Hematopoietic multipotent progenitor cell treated with erythropoietin and hydrocortisone succinate and interleukin-3 and kit ligand, for 17 days (in vitro differentiated cells): Measurements from ENCODE around the gene ECHS1.

Experiments used
- DNase-seq: peaks from one replicate; pipeline ENCODE4 v3.0.0-alpha.2; 2015; ENCODE audit warnings: low spot score

The ECHS1 gene

DNA sequence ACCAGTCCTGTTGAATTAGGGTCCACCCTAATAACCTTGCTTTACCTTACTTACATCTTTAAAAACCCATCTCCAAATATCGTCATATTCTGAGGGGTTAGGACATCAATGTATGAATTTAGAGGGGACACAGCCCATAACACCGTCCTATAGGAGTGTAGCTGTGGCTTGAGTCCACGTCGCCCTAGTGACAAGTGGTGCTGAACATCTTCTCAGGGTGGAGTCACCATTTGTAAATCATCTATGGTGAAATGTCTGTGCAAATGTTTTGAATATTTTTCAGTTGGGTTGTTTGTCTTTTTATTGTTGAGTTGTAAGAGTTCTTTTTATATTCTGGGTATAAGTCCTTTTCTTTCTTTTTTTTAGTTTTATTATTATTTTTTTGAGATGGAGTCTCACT lies 31.2 kb downstream of the ECHS1 start:
- DNase-seq = no peak

DNA sequence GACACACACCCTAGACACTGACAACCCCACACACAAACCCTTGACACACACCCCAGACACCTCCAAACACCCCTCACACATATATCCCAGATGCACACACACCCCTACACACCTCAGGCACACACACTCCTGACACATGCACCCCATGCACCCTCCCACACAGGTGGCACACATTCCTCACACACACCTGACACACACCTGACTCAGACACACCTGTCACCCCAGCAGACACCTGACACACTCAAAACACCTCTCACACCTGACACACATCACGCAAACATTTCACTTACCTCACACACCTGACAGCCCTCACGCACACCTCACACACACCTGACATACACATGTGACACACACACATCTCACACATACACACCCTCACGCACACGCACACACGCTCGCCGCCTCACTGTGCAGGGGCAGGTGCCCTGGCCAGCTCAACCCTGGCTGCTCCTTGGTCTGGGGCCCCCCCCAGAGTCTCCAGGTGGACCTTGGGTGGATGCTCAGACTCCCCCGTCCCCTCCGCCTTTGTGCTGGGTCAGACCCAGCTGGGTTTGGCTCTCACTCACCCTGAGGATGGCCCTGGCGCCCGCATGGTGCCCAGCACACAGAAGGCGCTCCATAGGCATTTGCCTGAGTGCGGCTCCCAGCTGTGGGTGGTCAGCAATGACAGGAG lies 33.3 kb downstream of the ECHS1 start:
- DNase-seq = no peak

DNA sequence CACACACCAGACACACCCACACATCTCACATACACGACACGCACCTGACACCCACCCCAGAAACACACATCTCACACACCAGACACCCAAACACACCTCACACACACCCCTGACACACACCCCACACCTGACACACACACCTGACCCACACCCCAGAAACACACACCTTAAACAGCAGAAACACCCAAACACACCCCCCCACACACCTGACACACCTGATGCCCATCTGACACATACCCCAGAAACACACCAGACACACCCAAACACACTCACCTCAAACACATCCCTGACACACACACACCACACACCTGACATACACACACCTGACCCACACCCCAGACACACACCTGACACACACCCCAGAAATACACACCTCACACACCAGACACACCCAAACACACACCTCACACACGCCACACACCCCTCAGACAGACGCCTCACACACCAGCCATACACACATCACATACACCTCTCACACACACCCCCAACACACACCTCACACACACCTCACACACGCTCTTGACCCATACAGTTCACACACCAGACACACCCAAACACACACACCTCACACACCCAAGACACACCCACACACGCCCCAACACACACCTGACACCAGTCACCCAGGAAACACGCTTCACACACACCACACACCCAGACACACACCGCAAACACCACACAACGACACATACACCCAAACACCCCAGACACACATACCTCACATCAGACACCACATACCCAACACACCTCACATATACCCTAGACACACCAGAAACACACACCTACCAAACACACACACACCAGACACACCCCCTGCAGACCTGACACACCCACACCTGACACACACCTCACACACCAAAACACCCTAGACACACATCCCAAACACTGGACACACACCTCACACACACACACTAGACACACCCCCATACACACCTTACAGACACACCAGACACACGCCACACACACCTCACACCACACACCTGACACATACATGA lies 34.8 kb downstream of the ECHS1 start:
- DNase-seq = no peak

DNA sequence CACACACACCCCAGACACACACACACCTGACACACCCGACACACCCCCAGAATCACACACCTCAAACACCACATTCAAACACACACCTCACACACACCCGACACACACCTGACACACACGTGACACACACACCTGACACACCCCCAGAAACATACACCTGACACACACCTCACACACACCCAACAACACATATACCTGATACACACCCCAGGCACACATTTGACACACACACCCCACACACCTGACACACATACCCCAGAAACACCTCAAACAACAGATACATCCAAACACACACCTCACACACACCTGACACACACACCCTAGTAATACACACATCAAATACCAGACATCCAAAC lies 35.8 kb downstream of the ECHS1 start:
- DNase-seq = no peak

DNA sequence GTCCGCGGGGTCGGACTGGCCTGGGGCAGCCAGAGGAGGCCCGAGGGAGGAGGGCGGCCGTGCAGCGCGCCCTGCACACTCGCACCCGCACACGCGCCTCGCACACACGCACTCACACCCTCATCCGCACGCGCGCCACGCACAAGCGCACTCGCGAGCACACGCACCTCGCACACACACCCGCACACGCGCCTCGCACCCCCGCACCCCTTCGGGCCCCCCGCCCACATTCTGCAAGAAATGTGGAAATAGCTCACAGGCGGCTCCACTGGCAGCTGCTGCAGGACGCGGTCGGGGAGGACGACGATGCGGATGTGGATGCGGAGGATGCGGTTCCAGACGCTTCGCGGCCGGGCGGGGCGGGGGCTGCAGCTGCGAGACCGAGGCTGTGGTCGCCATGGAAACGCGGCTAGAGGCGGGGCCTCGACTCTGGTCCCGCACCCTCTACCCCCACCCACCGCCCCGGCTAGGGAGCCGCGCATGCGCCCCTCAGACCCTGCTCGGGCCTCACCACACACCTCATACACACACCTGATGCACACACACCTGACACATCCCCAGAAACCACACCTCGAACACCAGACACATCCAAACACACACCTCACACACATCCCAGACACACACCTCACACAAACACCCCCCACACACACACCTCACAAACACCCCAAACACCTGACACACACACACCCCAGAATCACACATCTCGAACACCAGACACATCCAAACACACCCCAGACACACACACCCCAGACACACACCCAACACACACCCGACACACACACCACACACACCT lies 36.4 kb downstream of the ECHS1 start, which contains the start of gene CALY:
CALY (minus strand) TSS at position 320 of the 793 bp plus-strand sequence. CDS start 7,907 bp downstream, outside the sequence.
- DNase-seq = no peak

DNA sequence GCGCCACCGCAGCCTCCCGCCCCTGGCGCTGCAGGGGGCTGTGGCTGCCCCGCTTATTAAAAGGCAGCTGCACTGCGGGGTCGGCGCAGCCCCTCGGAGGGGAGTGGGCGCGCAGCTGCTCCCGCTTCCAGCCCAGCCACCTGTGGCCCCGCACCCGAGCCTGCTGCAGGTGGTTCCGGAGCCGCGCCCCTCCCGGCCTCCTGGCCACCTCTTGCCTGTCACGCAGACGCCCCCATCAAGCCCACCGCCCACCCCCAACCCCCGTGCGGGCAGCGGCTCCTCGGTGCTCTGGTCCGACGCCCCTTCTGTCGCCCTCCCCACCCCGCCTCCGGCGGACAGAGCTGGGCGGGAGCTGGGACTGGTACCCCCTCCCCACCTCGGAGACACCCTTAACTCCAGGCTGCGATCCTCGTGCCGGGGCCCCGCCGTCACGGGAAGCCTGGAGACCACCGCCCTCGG lies 37.0 kb downstream of the ECHS1 start:
- no peak for DNase-seq

DNA sequence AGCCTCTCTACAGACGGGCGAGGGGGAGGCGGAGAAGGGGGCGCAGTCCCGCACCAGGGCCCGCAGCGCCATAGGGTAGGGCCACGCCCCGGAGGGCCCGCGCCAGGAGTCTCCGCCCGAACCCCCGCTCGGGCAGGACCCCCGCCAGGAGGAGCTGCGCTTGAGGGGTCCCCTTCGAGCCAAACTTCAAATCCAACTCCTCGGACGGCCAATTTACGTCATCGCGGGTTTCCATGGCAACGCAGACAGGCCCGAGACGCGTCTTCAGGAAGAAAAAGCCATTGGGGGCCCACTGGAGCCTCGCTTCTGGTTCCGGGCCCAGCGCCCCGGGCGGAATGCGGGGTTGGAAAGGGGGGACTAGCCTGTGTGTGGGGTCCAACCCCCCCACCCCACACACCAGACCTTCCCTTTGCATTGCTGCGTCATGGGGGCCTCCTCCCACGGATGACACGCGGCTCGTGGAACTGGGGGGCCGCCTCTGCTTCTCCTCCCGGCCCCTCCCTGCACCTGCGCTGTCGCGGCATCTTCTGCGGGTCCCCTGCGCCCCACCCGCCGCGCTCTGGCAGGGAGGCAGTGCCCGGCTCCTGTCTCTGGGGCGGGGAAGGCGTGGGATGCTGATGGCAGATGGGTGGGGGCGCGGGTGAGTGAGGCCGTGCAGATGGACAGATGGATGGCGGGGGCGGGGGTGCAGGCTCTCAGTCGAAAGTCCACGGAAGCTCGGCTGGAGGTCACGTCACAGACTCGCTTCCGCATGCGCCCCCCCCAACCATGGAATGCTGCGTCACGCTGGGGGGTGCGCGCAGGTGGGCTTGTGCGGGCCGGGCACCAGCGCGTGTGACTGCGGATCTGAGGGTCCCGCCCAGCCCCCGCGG lies 37.7 kb downstream of the ECHS1 start:
- DNase-seq = no peak

DNA sequence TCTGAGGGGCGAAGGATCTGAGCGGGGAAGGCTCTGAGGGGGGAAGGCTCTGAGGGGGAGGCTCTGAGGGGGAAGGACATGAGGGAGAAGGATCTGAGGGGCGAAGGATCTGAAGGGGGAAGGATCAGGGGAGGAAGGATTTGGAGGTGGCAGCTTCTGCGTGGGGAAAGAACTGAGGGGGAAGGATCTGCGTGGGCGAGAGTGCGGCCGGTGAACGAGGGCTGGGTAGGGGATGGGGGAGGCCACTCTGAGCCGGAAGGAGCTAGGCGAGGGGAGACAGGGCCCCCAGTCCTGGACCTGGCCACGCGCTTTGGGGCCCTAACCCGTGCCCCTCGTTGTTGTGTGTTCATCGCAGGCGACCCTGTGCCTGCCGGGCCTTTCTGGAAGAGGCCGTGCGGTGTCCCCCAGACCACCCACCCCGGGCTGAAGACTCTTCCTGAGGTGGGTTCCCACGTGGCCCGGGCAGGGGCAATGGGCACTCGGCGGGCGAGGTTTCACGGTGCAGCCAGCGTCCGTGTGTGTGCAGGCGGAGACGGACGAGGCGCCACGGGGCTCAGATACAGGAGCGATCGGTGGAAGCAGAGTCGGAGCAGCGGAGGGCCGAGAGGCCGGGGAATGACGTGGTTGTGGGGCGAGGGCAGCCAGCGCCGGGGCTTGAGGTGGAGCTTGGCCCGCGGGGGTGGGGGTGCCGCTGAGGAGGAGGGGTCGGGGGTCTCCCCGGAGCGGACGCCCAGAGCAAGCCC lies 38.5 kb downstream of the ECHS1 start:
- DNase-seq = no peak

DNA sequence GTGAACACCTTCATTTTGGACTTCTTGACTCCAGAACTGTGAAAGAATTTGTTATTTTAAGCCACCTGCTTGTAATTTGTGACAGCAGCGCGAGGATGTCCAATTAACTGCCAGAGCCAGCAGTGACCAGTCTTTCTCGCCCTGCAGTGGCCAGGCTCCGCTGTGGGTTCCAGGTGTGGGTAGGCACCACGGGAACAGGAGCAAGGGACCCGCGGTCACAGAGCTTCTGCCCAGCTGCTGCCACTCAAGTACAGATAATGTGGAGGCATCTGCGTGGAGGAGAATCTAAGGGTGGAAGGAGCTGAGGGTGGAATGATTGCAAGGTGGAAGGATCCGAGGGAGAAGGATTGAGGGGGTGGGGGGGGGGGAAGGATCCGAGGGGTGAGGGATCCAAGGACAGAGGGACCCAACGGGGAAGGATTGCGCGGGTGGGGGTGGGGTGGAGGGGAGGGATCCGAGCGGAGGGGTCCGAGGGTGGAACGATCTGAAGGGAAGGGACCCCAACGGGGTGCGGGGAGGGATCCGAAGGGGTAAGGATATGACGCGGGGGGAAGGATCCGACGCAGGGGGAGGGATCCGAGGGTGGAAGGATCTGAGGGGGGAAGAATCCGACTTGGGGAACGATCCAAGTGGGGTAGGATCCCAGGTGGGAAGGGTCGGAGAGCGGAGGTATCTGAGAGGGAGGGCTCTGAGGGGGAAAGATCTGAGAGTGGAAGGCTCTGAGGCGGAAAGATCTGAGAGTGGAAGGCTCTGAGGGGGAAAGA lies 40.0 kb downstream of the ECHS1 start:
- no peak for DNase-seq

DNA sequence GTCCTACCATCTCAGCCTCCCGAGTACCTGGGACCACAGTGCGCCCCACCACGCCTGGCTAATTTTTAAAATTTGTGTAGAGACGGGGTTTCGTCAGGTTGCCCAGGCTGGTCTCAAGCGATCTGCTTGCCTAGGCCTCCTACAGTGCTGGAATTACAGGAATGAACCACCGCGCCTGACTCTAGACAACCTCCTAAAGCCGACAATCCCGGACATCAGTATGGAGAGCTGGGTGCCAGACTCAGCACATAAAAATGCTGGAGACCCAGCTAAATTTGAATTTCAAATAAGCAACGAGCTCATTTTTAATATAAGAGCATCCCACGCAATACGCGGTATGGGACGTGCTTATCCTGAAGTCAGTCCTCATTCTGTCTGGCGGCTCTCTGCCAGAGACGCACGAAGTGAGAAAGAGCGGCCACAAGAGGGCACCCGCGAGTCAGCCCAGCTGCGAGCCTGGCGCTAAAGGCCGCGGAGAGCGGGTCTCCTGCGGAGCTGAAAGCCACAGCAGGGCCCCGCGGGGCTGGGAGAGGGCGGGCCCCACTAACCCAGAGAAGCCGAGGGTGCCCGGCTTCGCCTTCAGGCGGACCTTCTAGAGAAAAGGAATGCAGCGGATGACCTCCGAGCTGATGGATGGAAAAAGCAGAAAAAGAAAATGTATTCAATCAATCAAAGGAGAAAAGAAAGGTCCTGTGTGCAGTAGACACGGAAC lies 43.5 kb downstream of the ECHS1 start:
- DNase-seq = peak; percentile 78

DNA sequence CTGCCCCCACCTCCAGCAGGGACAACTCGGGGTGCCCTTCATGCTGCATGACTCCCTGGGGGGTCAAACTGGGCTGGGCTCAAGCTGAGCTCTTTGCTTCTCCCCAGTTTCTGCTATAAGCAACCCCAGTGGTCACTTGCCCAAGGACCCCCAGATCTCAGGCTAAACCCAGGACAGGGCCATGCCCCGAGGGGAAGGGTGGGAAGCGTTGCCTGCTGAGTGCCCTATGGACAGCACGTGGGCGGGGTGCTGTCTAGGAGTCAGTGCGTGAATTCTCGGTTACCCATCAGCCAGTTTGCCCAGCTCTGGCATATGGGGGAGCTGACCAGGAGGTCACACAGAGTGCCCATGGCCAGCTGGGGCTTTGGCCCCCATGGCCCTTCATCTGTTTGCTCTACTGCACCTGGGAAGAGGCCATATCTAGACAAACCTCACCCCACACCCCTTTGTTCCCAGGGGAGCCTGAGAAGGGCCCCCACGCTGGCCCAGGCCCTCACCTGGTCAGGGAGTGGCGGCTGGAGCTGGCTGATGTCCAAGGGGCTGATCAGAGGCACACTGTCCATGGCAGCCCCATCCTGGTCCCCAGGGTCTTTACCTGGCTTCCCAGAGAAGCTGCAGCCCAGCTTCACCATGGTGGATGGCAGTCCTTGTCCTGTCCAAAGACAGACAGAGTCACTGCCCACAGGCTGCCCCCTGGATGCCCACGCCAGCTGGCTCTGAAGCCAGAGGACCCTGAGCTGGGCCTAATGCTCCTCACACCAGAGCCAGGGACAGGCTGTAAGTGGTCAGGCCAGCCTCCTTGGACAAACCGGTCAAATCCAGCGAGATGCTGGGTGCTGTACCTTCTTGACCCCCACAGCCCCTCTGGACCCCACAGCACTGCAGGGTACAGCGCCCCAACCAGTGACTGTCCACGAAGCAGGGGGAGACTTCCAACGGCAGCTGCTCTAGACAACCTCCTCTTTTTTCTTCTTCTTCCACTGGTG lies 44.5 kb downstream of the ECHS1 start:
- no peak for DNase-seq

DNA sequence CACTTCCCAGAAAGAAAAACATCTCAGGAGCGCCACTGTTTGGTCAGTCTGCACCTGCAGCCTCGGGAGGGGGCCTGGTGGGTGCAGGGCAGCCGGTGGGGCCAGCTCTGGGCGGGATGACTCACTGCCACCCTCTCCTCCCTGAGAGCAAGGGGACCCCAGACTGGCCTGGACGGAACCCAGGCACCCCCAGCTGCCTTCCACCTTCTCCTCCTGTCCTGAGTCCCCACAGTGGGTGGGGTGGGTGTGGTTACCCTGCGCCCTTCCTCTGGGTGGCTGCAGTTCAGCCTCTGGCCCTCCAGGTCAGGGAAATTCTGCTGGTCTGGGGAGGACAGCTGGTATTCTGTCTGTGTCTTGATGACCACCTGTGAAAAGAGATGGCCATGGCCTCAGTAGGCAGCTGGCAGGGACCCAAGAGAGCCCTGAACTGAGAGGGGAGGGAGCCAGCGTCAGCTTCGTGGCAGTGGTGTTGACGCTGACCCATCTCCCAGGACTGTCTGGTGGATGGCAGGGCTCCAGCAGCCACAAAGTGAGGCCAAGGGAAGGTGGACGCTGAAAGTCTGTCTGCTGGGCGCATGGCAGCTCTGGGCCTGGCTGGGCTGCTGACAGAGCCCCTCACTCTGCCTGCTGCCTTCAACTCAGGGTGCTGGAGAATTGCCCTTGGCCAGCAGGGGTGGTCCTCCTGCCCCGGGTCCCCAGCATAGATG lies 45.4 kb downstream of the ECHS1 start:
- DNase-seq = no peak

DNA sequence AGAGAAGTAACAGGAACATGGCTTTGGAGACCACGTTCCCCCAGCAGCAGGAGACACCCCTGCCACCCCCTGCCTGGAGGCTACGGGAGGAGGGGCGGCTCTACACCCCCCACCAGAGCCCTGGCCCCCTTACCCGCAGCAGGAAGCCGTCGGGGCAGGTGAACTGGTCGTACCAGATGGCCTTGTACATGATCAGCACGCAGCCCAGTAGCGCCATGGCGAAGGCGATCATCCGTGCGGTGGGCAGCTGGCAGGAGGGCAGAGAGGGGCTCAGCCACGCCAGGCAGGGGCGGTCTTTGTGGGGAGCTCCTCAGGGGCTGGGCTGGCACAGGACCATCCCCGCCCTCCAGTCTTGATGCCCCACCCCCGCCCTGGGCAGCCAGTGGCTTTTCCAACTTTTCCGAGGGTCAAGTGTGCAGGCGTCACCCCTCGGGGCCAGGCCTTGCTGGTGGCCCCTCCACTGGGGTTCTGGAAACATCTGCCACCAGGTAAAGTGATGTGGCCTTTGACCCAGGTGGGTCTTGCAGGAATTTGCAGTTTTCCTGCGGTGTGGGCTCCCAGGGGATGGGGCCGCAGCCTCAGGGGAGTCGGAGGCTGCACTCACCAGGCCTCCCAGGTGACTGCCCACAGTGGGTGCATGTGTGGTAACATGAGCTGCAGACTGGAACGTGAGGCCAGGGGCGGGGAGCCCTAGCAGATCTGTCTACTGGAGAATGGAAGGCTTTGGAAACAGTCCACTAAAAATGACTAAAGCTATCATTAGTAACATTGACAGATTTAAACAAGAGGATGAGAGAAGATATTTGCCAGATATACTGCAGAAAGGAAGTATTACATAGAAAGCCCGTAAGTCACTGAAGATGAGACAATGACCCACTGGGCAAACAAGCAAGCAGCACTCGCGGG lies 46.2 kb downstream of the ECHS1 start:
- DNase-seq = no peak

DNA sequence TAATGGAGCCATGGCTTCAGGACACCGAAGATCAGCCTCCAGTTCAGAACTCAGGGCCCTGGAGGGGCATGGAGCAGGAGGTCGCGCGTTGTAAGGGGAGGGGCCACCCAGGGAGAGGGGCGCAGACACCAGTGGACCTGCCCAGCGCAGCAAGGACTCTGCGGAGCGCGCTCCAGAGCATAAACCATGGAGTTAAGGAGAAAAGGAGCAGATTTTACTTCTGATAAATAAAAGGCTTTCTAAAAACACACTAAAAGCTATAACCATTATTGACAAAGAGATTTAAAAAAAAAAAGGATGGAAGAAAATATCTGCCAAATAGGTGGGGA lies 47.0 kb downstream of the ECHS1 start:
- DNase-seq = no peak

DNA sequence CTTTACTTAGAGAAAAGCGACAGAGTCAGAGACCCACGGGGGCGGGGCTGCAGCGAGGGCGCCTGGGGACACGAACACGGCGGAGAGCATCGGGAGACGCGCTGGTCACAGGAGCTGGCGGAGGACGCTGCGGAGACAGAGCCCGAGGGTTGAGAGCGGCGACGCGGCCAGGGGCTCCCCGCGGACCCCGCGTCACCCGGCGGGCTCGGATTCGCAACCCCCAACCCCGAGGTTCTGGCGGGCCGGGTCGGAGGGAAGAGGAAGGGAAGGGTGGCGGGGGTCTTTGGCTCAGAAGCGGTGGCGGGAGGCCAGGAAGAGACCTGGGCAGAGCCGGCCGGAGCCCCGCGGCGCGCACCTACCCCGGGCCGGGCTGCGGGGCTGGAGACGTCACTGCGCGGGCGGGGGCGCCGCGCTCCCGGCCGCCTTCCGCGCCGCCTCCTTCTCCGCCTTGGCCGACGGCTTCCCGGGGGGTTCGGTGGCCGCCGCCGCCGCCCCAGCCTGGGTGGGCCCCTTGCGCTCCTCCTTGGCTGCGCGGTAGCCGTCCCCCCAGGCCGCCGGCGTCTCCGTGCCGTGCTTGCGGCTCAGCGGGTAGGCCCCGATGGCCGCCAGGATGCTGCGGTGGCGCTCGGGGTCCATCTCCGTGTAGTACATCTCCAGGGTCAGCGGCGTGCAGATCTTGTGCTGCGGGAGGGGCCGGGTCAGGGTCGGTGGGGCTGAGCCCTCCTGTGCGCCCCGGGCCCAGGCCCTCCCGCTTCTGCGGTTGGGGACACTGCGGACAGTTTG lies 47.5 kb downstream of the ECHS1 start:
- no peak for DNase-seq

DNA sequence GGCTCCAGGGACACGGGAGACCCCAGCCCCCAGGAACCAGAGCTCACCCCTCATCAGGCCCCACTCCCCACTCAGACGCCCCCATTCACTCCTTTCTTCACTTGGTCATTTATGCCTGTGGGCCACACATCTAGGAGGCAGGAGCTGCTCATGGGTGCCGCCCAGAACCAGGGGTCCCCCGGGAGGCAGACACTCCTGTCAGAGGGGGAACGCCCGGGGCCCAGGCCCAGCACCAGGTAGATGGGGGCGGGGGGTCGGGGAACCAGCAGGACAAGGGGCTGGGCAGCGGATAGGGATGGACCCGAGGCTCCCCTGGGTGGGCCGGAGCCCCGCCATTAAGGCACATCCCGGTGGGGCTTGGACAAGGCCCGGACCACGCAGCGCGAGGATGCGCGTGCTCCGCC lies 48.3 kb downstream of the ECHS1 start:
- DNase-seq = no peak
